ENCODE measurements around the gene NUP210.

GRCh38 chr3:13339833-13340232 lies 80.3 kb downstream of the NUP210 start:
- TF ChIP-seq RFX5 (IDR thresholded peaks at IDR 0.05; ENCODE audit: low read length) (no peak), REST (IDR thresholded peaks at IDR 0.05; ENCODE audit: low read depth, low read length) (no peak), ELF1 (IDR thresholded peaks at IDR 0.05) (no peak), TEAD4 (IDR thresholded peaks at IDR 0.05; ENCODE audit: borderline replicate concordance, insufficient read depth) (no peak), CTCF (IDR thresholded peaks at IDR 0.05) (no peak), CHD2 (IDR thresholded peaks at IDR 0.05; ENCODE audit: low read length, partially characterized antibody) (no peak), EZH2phosphoT487 (IDR thresholded peaks at IDR 0.05; ENCODE audit: borderline replicate concordance, low read depth) (no peak), MEF2A (IDR thresholded peaks at IDR 0.05; ENCODE audit: borderline replicate concordance, low read depth) (no peak), RAD21 (IDR thresholded peaks at IDR 0.05; ENCODE audit: low read length) (no peak), YY1 (IDR thresholded peaks at IDR 0.05; ENCODE audit: low read depth) (no peak)

Data from SK-N-SH (cell line).